HepG2 (cell line): ENCODE results near the gene AGRN. TPM values are rescaled to one million over a fixed set of nuclear protein-coding genes. Genes with fewer than 3 reads are reported as not detected.

Experiments
- DMTF1 ChIP-seq: sonication (generic); formaldehyde crosslinking; IDR thresholded peaks from 2 replicates; pipeline ENCODE4 v1.4.0; 2020; ENCODE audit warnings: mild to moderate bottlenecking, missing genetic modification reagents
- E2F1 ChIP-seq: sonication (generic); formaldehyde crosslinking; IDR thresholded peaks from 2 replicates; pipeline ENCODE4 v1.5.0; 2020; ENCODE audit warnings: missing genetic modification reagents
- EP300 ChIP-seq, 3 experiments: sonication (generic) in 1 of 3; formaldehyde crosslinking in 1 of 3; IDR thresholded peaks; 2 replicates each; pipeline versions ENCODE4 v1.5.1 to v1.6.1; 2011 to 2020; ENCODE audit warnings: low read depth in 2 of 3, low read length in 2 of 3, borderline replicate concordance in 1 of 3, improper control_type of control experiment in 1 of 3, mild to moderate bottlenecking in 1 of 3, missing genetic modification reagents in 1 of 3, moderate library complexity in 1 of 3
- MED13 ChIP-seq: sonication (generic); formaldehyde crosslinking; IDR thresholded peaks from 2 replicates; pipeline ENCODE4 v1.5.0; 2020; ENCODE audit warnings: missing genetic modification reagents
- MED8 ChIP-seq: sonication (generic); formaldehyde crosslinking; IDR thresholded peaks from 2 replicates; pipeline ENCODE4 v1.8.1; 2023; ENCODE audit warnings: mild to moderate bottlenecking, missing genetic modification reagents; ENCODE audit not compliant: insufficient replicate concordance
- MIER2 ChIP-seq: IDR thresholded peaks from 2 replicates; pipeline ENCODE4 v1.6.1; 2016; ENCODE audit warnings: missing biosample characterization, missing genetic modification reagents
- PAXIP1 ChIP-seq: sonication (generic); formaldehyde crosslinking; conservative IDR thresholded peaks from 2 replicates; pipeline ENCODE4 v1.4.0; 2020; ENCODE audit warnings: mild to moderate bottlenecking, missing genetic modification reagents, moderate library complexity
- SALL2 ChIP-seq: sonication (generic); formaldehyde crosslinking; IDR thresholded peaks from 2 replicates; pipeline ENCODE4 v1.8.1; 2023; ENCODE audit warnings: mild to moderate bottlenecking, missing genetic modification reagents, inconsistent platforms
- SMARCC2 ChIP-seq: fragments of 450-650 bp; IDR thresholded peaks from 2 replicates; pipeline ENCODE4 v1.6.1; 2017; ENCODE audit warnings: antibody characterized with exemption, mild to moderate bottlenecking
- SMC3 ChIP-seq: IDR thresholded peaks from 2 replicates; pipeline ENCODE4 v1.6.1; 2011; ENCODE audit warnings: low read length, improper control_type of control experiment
- SNAI1 ChIP-seq: sonication (generic); formaldehyde crosslinking; IDR thresholded peaks from 2 replicates; pipeline ENCODE4 v1.5.0; 2020; ENCODE audit warnings: mild to moderate bottlenecking, missing genetic modification reagents, borderline replicate concordance
- STAT5B ChIP-seq: sonication (generic); formaldehyde crosslinking; IDR thresholded peaks from 2 replicates; pipeline ENCODE4 v1.4.0; 2020; ENCODE audit warnings: missing genetic modification reagents
- ZMAT3 ChIP-seq: sonication (generic); formaldehyde crosslinking; conservative IDR thresholded peaks from 2 replicates; pipeline ENCODE4 v1.7.0; 2021; ENCODE audit warnings: missing genetic modification reagents
- ZNF609 ChIP-seq: sonication (generic); formaldehyde crosslinking; IDR thresholded peaks from 2 replicates; pipeline ENCODE4 v1.4.0; 2020; ENCODE audit warnings: mild to moderate bottlenecking, missing genetic modification reagents, borderline replicate concordance
- polyA plus RNA-seq, 8 experiments: library from polyadenylated mRNA; depleted of rRNA in 3 of 8; stranded (reverse) in 7 of 8; unstranded in 1 of 8; fragments of >200 nt; fragmentation: Illumina TruSeq in 4 of 8; extraction: Trizol in 4 of 8; gene quantifications; 2 replicates each; pipeline versions ENCODE4 v1.2.1 to v1.2.3, GENCODE V29; 2011 to 2016; ENCODE audit warnings: low read depth in 4 of 8, missing spikeins in 1 of 8, mixed read lengths in 1 of 8; ENCODE audit not compliant: insufficient read depth in 1 of 8
- total RNA-seq, 5 experiments: library from RNA; depleted of rRNA; stranded (reverse); fragments of >200 nt; fragmentation: Illumina TruSeq; extraction: Trizol; gene quantifications; 2 replicates each; pipeline ENCODE4 v1.2.3, GENCODE V29; 2016; ENCODE audit warnings: low read depth in 1 of 5

The AGRN gene
- total and polyA plus RNA-seq, 2 of the 13 experiments (the other 11 are each of a cell fraction or from before 2014, with no cell fraction given), result 29.8 to 65.2 TPM

- TF ChIP-seq EP300 (IDR thresholded peaks at IDR 0.05; ENCODE audit: low read depth in 2 of 2, low read length in 2 of 2) (peak in 1 of 2 experiments; percentile 17; a peak in 1 of 4 replicates), EP300 (CRISPR knock-in tag; IDR thresholded peaks at IDR 0.05; ENCODE audit: borderline replicate concordance) (peak; percentile 21; the same call in 1 of the 2 replicates), SMARCC2 (no peak), E2F1 (CRISPR knock-in tag) (no peak), SALL2 (CRISPR knock-in tag) (0 out of 2 replicates have a peak, but pooled peaks have one; percentile 53), MIER2 (CRISPR knock-in tag) (no peak), ZNF609 (CRISPR knock-in tag) (peak; percentile 73; the same call in 1 of the 2 replicates), MED8 (peak; percentile 70), DMTF1 (no peak), MED13 (CRISPR knock-in tag) (0 out of 2 replicates have a peak, but pooled peaks have one; percentile 26), SMC3 (no peak), ZMAT3 (peak; percentile 89), STAT5B (CRISPR knock-in tag) (no peak), SNAI1 (CRISPR knock-in tag) (peak; percentile 87; the same call in 1 of the 2 replicates), PAXIP1 (CRISPR knock-in tag) (peak; percentile 89)
Observed at GRCh38 chr1:1058088-1058905, 38.4 kb downstream of the AGRN start (continued).
